ENCODE measurements around the gene RNF114.

Gene RNF114

GRCh38 chr20:49914310-49915117, 21.7 kb upstream of the RNF114 start:
- no peak for DNase-seq (ENCODE audit: low spot score)
- ATAC-seq (ENCODE audit: low read depth), result peak; percentile 2; the same call in 1 of the 3 replicates

DNA sequence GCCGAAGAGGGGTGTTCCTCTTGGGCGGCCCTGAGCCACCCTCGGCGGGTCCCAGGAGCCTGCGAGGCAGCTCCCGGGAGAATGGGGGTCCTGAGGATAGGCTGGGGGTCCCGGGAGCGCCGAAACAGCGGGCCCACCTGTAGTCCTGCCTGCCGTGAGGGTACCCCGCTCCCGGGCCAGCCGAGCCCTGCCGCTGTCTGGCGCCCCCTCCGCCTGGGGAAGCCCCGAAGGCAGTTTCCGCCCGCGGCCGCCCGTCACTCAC, 21.1 kb upstream of the RNF114 start:
- DNase-seq (ENCODE audit: low spot score) (no peak), ATAC-seq (ENCODE audit: low read depth) (peak; percentile 28)
- peaks cover 5% of the 10 kb centered on the region for H3K4me1 ChIP-seq (ENCODE audit: insufficient read depth, poor library complexity, severe bottlenecking)
- H3K27me3 ChIP-seq (ENCODE audit: insufficient read depth, poor library complexity, severe bottlenecking), result no peaks in the 10 kb centered on the region
- TF ChIP-seq, protein P1, sequence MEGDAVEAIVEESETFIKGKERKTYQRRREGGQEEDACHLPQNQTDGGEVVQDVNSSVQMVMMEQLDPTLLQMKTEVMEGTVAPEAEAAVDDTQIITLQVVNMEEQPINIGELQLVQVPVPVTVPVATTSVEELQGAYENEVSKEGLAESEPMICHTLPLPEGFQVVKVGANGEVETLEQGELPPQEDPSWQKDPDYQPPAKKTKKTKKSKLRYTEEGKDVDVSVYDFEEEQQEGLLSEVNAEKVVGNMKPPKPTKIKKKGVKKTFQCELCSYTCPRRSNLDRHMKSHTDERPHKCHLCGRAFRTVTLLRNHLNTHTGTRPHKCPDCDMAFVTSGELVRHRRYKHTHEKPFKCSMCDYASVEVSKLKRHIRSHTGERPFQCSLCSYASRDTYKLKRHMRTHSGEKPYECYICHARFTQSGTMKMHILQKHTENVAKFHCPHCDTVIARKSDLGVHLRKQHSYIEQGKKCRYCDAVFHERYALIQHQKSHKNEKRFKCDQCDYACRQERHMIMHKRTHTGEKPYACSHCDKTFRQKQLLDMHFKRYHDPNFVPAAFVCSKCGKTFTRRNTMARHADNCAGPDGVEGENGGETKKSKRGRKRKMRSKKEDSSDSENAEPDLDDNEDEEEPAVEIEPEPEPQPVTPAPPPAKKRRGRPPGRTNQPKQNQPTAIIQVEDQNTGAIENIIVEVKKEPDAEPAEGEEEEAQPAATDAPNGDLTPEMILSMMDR (IDR thresholded peaks at IDR 0.05; ENCODE audit: poor library complexity, severe bottlenecking), result no peak
- no peaks in the 10 kb centered on the region for H3K9me3 ChIP-seq (ENCODE audit: severe bottlenecking)
- peak overlapping the region; percentile 87 for H3K4me3 ChIP-seq (ENCODE audit: severe bottlenecking)
- peak overlapping the region; percentile 89 for H3K27ac ChIP-seq (ENCODE audit: poor library complexity, severe bottlenecking)
- H3K36me3 ChIP-seq (ENCODE audit: low read depth), result peaks cover 17% of the 10 kb centered on the region

More at GRCh38 chr20:49914310-49915117, 21.7 kb upstream of the RNF114 start:
- H3K4me1 ChIP-seq (ENCODE audit: insufficient read depth, poor library complexity, severe bottlenecking), result peaks cover 5% of the 10 kb centered on the region
- peaks cover 22% of the 10 kb centered on the region for H3K36me3 ChIP-seq (ENCODE audit: low read depth)
- H3K27me3 ChIP-seq (ENCODE audit: insufficient read depth, poor library complexity, severe bottlenecking), result no peaks in the 10 kb centered on the region
- no peaks in the 10 kb centered on the region for H3K9me3 ChIP-seq (ENCODE audit: severe bottlenecking)
- peak overlapping the region; percentile 87 for H3K4me3 ChIP-seq (ENCODE audit: severe bottlenecking)
- H3K27ac ChIP-seq (ENCODE audit: poor library complexity, severe bottlenecking), result peak overlapping the region; percentile 89
- TF ChIP-seq, protein P1 (IDR thresholded peaks at IDR 0.05; ENCODE audit: poor library complexity, severe bottlenecking), result no peak

DNA sequence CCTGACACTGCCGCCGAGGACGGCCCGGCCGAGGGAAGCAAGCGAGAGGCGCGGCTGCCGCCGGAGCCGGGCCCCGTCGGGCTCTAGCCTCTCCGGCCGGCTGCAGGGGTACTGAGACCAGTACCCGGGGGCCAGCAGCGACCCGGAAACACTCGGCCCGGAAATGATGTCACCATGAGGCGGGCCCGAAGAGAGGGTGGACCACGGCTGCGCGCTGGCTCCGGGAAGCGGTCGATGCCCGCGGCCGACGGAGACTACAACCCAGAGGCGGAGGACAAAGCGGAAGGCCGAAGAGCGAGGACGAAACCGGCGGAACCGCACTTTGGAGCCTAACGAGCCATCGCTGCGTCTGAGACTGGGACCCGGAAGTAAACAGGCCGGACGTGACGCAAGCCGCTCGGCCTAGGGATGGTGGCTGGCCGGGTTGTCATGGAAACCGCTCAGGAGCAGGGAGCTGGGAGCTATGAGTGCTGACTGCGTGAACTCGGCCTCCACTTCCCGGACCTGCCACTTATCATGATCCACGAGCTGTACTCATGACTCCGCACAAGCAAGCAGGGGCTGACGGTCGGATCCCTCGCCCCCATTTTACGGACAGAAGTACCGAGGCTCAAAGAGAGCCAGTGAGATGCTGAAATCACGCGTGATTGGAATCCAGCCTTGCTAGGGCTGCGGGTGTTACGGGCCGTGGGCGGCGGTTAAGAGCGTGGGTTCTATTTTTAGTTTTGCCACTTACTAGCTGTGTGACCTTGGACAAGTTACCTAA, 20.6 kb upstream of the RNF114 start, which contains the start of gene SPATA2:
Gene SPATA2, minus strand, starts transcription at position 150 of the 766 bp plus-strand sequence. CDS start 7,039 bp downstream, outside the sequence.
- DNase-seq (ENCODE audit: low spot score), result peak; percentile 100
- peak within 1 kb of the TSS; percentile 87 for H3K4me3 ChIP-seq (ENCODE audit: severe bottlenecking)
- TF ChIP-seq, protein P1 (IDR thresholded peaks at IDR 0.05; ENCODE audit: poor library complexity, severe bottlenecking), result peak; percentile 23
- H3K27me3 ChIP-seq (ENCODE audit: insufficient read depth, poor library complexity, severe bottlenecking), result no peaks in the 10 kb centered on the region
- peaks cover 12% of the 10 kb centered on the region; the same call in 1 of the 2 replicates for H3K36me3 ChIP-seq (ENCODE audit: low read depth)
- H3K27ac ChIP-seq (ENCODE audit: poor library complexity, severe bottlenecking), result peak within 1 kb of the TSS; percentile 89
- ATAC-seq (ENCODE audit: low read depth), result peak; percentile 86
- peaks cover 5% of the 10 kb centered on the region for H3K4me1 ChIP-seq (ENCODE audit: insufficient read depth, poor library complexity, severe bottlenecking)
- H3K9me3 ChIP-seq (ENCODE audit: severe bottlenecking), result no peaks in the 10 kb centered on the region

- ATAC-seq (ENCODE audit: low read depth) (peak; percentile 40), DNase-seq (ENCODE audit: low spot score) (no peak)
- Histone ChIP-seq H3K36me3 (ENCODE audit: low read depth) (peaks cover 7% of the 10 kb centered on the region; the same call in 1 of the 2 replicates), H3K4me1 (ENCODE audit: insufficient read depth, poor library complexity, severe bottlenecking) (peaks cover 5% of the 10 kb centered on the region), H3K27ac (ENCODE audit: poor library complexity, severe bottlenecking) (peak overlapping the region; percentile 89), H3K9me3 (ENCODE audit: severe bottlenecking) (no peaks in the 10 kb centered on the region), H3K27me3 (ENCODE audit: insufficient read depth, poor library complexity, severe bottlenecking) (no peaks in the 10 kb centered on the region), H3K4me3 (ENCODE audit: severe bottlenecking) (peak overlapping the region; percentile 87)
- TF ChIP-seq, protein P1 (IDR thresholded peaks at IDR 0.05; ENCODE audit: poor library complexity, severe bottlenecking), result no peak
Measured at GRCh38 chr20:49916146-49917002, 19.8 kb upstream of the RNF114 start.

Data from RWPE2 (cell line).